K562 (cell line): ENCODE results near the gene AGPAT3. TPM values are rescaled to one million over a fixed set of nuclear protein-coding genes. Genes with fewer than 3 reads are reported as not detected.

Experiments
- AFF1 ChIP-seq, 2 experiments: fragments of 450-650 bp; IDR thresholded peaks; 2 replicates each; pipeline ENCODE4 v1.6.1; 2018; ENCODE audit warnings: mild to moderate bottlenecking in 2 of 2, low read depth in 1 of 2; ENCODE audit not compliant: partially characterized antibody in 2 of 2
- ATF1 ChIP-seq, 2 experiments: fragments of 450-650 bp in 1 of 2; IDR thresholded peaks; 2 replicates each; pipeline ENCODE4 v1.6.1; 2016; ENCODE audit warnings: missing compliant biosample characterization in 1 of 2, missing genetic modification characterization in 1 of 2
- CTBP1 ChIP-seq: fragments of 450-650 bp; IDR thresholded peaks from 2 replicates; pipeline ENCODE4 v1.6.1; 2016; ENCODE audit warnings: borderline replicate concordance
- HSF4 ChIP-seq: fragments of 250-450 bp; sonication (Bioruptor Pico); IDR thresholded peaks from 2 replicates; pipeline ENCODE4 v2.1.2; 2022; ENCODE audit warnings: mild to moderate bottlenecking, moderate library complexity, borderline replicate concordance
- L3MBTL2 ChIP-seq: fragments of 450-650 bp; IDR thresholded peaks from 2 replicates; pipeline ENCODE4 v1.6.1; 2016; ENCODE audit warnings: mild to moderate bottlenecking, moderate library complexity
- MAFK ChIP-seq: IDR thresholded peaks from 2 replicates; pipeline ENCODE4 v1.6.1; 2011; ENCODE audit warnings: low read length, improper control_type of control experiment
- NR3C1 ChIP-seq: sonication (generic); formaldehyde crosslinking; IDR thresholded peaks from 2 replicates; pipeline ENCODE4 v1.8.1; 2022; ENCODE audit warnings: missing genetic modification reagents
- NUFIP1 ChIP-seq: fragments of 450-650 bp; IDR thresholded peaks from 2 replicates; pipeline ENCODE4 v1.6.1; 2018; ENCODE audit not compliant: partially characterized antibody
- PBX2 ChIP-seq, 2 experiments: IDR thresholded peaks in 1 of 2; conservative IDR thresholded peaks in 1 of 2; 2 replicates each; pipeline ENCODE4 v1.6.1; 2016; ENCODE audit warnings: low read depth in 2 of 2, mild to moderate bottlenecking in 1 of 2, missing compliant biosample characterization in 1 of 2, missing genetic modification characterization in 1 of 2, moderate library complexity in 1 of 2
- POLR2G ChIP-seq: fragments of 200-400 bp; formaldehyde crosslinking; IDR thresholded peaks from 2 replicates; pipeline ENCODE4 v1.6.1; 2017; ENCODE audit warnings: low read depth, mild to moderate bottlenecking, antibody characterized with exemption, low read length, moderate library complexity
- RAD21 ChIP-seq, 2 experiments: fragments of 250-450 bp in 1 of 2; fragments of 450-650 bp in 1 of 2; sonication (Bioruptor Pico) in 1 of 2; formaldehyde crosslinking in 1 of 2; IDR thresholded peaks in 1 of 2; conservative IDR thresholded peaks in 1 of 2; 2 replicates each; pipeline versions ENCODE4 v1.4.0 to v1.8.0; 2020 to 2022; ENCODE audit warnings: mild to moderate bottlenecking in 2 of 2, moderate library complexity in 1 of 2
- SAFB2 ChIP-seq: fragments of 200-400 bp; formaldehyde crosslinking; IDR thresholded peaks from 2 replicates; pipeline ENCODE4 v1.6.1; 2018; ENCODE audit warnings: borderline replicate concordance, low read length, low read depth, moderate library complexity; ENCODE audit not compliant: severe bottlenecking
- SOX6 ChIP-seq: fragments of 450-650 bp; IDR thresholded peaks from 2 replicates; pipeline ENCODE4 v1.6.1; 2014; ENCODE audit warnings: mild to moderate bottlenecking
- USF1 ChIP-seq: sonication (generic); formaldehyde crosslinking; IDR thresholded peaks from 2 replicates; pipeline ENCODE4 v1.9.0; 2022; ENCODE audit warnings: mild to moderate bottlenecking, missing genetic modification reagents
- ZFP36 ChIP-seq: fragments of 150-350 bp; IDR thresholded peaks from 2 replicates; pipeline ENCODE4 v1.6.1; 2018; ENCODE audit warnings: low read length, low read depth; ENCODE audit not compliant: partially characterized antibody
- ZNF184 ChIP-seq: sonication (generic); formaldehyde crosslinking; IDR thresholded peaks from 2 replicates; pipeline ENCODE4 v1.5.0; 2020; ENCODE audit warnings: missing genetic modification reagents
- ZNF740 ChIP-seq, 3 experiments: fragments of 200-800 bp in 1 of 3; sonication (Bioruptor generic) in 1 of 3; sonication (generic) in 1 of 3; formaldehyde crosslinking in 1 of 3; IDR thresholded peaks; 2 replicates each; pipeline versions ENCODE4 v1.6.1 to v1.8.0; 2016 to 2022; ENCODE audit warnings: mild to moderate bottlenecking in 2 of 3, missing compliant biosample characterization in 2 of 3, missing genetic modification characterization in 2 of 3, missing genetic modification reagents in 1 of 3
- polyA plus RNA-seq, 8 experiments: library from polyadenylated mRNA; depleted of rRNA in 4 of 8; stranded (reverse) in 5 of 8; unstranded in 3 of 8; fragments of >200 nt; fragmentation: Nextera tagmentation in 2 of 8; fragmentation: Illumina TruSeq in 1 of 8; extraction: Ambion mirVana in 2 of 8; extraction: Trizol in 1 of 8; gene quantifications; 2 replicates each; pipeline versions ENCODE4 v1.2.1 to v1.2.3, GENCODE V29; 2011 to 2014; ENCODE audit warnings: inconsistent platforms in 1 of 8, missing spikeins in 1 of 8
- total RNA-seq, 7 experiments: library from RNA; depleted of rRNA in 6 of 7; stranded (reverse); fragments of >200 nt in 6 of 7; fragmentation: Illumina TruSeq in 2 of 7; extraction: Trizol in 2 of 7; gene quantifications; 2 replicates each; pipeline versions ENCODE4 v1.2.1 to v1.2.3, GENCODE V29; 2011 to 2021; ENCODE audit warnings: low replicate concordance in 1 of 7

Gene AGPAT3
- total and polyA plus RNA-seq, 9 of the 15 experiments (the other 6 are each of a cell fraction or from before 2014, with no cell fraction given) = 1.5 to 88.4 (median 35.7) TPM

GRCh38 chr21:43829575-43830119, 35.4 kb upstream of the AGPAT3 start (continued):
- TF ChIP-seq NUFIP1 (no peak), L3MBTL2 (peak; percentile 87), ZNF184 (no peak), ZFP36 (peak; percentile 15), ZNF740 (CRISPR knock-in tag; IDR thresholded peaks at IDR 0.05) (no peak), ZNF740 (tag; IDR thresholded peaks at IDR 0.05) (no peak), PBX2 (CRISPR knock-in tag; IDR thresholded peaks at IDR 0.05; ENCODE audit: low read depth) (no peak), PBX2 (tag; conservative IDR thresholded peaks at IDR 0.05; ENCODE audit: low read depth) (no peak), RAD21 (CRISPR knock-in tag; conservative IDR thresholded peaks at IDR 0.05 in 1 of 2, IDR thresholded peaks at IDR 0.05 in 1 of 2) (peak in 1 of 2 experiments; percentile 70; a peak in 2 of 4 replicates), ATF1 (CRISPR knock-in tag; IDR thresholded peaks at IDR 0.05) (no peak), ATF1 (tag; IDR thresholded peaks at IDR 0.05) (peak; percentile 17; the same call in 1 of the 2 replicates), HSF4 (CRISPR knock-in tag) (no peak), USF1 (CRISPR knock-in tag) (0 out of 2 replicates have a peak, but pooled peaks have one; percentile 41), MAFK (no peak), POLR2G (0 out of 2 replicates have a peak, but pooled peaks have one; percentile 38), AFF1 (IDR thresholded peaks at IDR 0.05; ENCODE audit: low read depth in 1 of 2, partially characterized antibody in 2 of 2) (no peak), SAFB2 (no peak), CTBP1 (no peak), NR3C1 (CRISPR knock-in tag) (peak; percentile 13; the same call in 1 of the 2 replicates), SOX6 (no peak)
